Measurements from ENCODE around the gene EGFL7.
A peak's percentile ranks its signal among the peaks of the same experiment; 100 is the strongest.

Gene EGFL7

GRCh38 chr9:136644343-136644592 lies 18.4 kb upstream of the EGFL7 start:
- no peak for DNase-seq (ENCODE audit: low spot score)

- DNase-seq (ENCODE audit: low spot score): peak; percentile 88
Observed at GRCh38 chr9:136644593-136645351, 17.9 kb upstream of the EGFL7 start.

- no peak for DNase-seq (ENCODE audit: low spot score)
Observed at GRCh38 chr9:136645352-136645902, 17.3 kb upstream of the EGFL7 start.

GRCh38 chr9:136645903-136646754 lies 16.6 kb upstream of the EGFL7 start:
- DNase-seq (ENCODE audit: low spot score): no peak

- no peak for DNase-seq (ENCODE audit: low spot score)
Observed at GRCh38 chr9:136646827-136647711, 15.6 kb upstream of the EGFL7 start.

GRCh38 chr9:136648751-136649150 lies 14.0 kb upstream of the EGFL7 start:
- no peak for DNase-seq (ENCODE audit: low spot score)

GRCh38 chr9:136650021-136650420 lies 12.7 kb upstream of the EGFL7 start:
- DNase-seq (ENCODE audit: low spot score): no peak

- no peak for DNase-seq (ENCODE audit: low spot score)
Observed at GRCh38 chr9:136650648-136651047, 12.1 kb upstream of the EGFL7 start.

- DNase-seq (ENCODE audit: low spot score): no peak
Observed at GRCh38 chr9:136651860-136652259, 10.9 kb upstream of the EGFL7 start.

- DNase-seq (ENCODE audit: low spot score): no peak
Observed at GRCh38 chr9:136653323-136654079, 9.2 kb upstream of the EGFL7 start.

- no peak for DNase-seq (ENCODE audit: low spot score)
Observed at GRCh38 chr9:136654820-136655535, 7.7 kb upstream of the EGFL7 start.

- DNase-seq (ENCODE audit: low spot score): no peak
Observed at GRCh38 chr9:136655536-136656182, 7.1 kb upstream of the EGFL7 start.

GRCh38 chr9:136656183-136656738 lies 6.5 kb upstream of the EGFL7 start:
- no peak for DNase-seq (ENCODE audit: low spot score)

GRCh38 chr9:136656795-136657611 lies 5.7 kb upstream of the EGFL7 start:
- DNase-seq (ENCODE audit: low spot score): no peak

- no peak for DNase-seq (ENCODE audit: low spot score)
Observed at GRCh38 chr9:136657974-136658848, 4.5 kb upstream of the EGFL7 start.

GRCh38 chr9:136658849-136659535 lies 3.7 kb upstream of the EGFL7 start:
- no peak for DNase-seq (ENCODE audit: low spot score)

Measured in COLO829 (cell line).